Measurements from ENCODE around the gene SLC35E3. TPM values are rescaled to one million over a fixed set of nuclear protein-coding genes. Genes with fewer than 3 reads are reported as not detected.

SLC35E3 gene
- total RNA-seq, 1 donor from 2014 or later, result 2.0 TPM

DNA sequence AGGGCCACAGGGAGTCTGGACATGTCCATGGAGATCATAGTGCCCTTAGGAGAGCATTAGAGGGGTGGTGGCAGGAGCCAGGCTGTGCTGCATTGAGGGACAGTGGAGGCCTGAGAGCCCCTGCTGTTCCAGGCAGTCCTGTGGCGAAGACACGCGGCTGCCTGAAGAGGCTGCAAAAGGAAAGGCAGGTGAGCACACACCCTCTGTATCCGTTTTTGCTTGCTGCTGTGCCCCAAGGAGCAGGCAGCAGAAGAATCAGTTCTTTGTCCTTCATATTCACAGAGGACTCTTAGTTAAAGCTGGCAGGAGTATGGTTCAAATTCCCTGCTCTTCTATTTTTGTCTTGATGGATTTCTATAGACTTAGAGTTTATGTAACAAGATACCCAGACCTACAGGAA is 4.5 kb downstream of the SLC35E3 start:
- H3K9me3 ChIP-seq, result no peaks in the 10 kb centered on the region
- H3K27ac ChIP-seq, result no peak overlapping the region
- peaks cover 0 to 7% of the 10 kb centered on the region in 2 donors for H3K4me1 ChIP-seq
- no peaks in the 10 kb centered on the region for H3K27me3 ChIP-seq
- H3K36me3 ChIP-seq, result peaks cover 21 to 30% of the 10 kb centered on the region in 2 donors
- H3K4me3 ChIP-seq, result no peak overlapping the region
- no peak for DNase-seq (ENCODE audit: low spot score in 2 of 2)
- intact Hi-C loops (cut with DNase I), result no loop called here
- TF ChIP-seq, protein P1, sequence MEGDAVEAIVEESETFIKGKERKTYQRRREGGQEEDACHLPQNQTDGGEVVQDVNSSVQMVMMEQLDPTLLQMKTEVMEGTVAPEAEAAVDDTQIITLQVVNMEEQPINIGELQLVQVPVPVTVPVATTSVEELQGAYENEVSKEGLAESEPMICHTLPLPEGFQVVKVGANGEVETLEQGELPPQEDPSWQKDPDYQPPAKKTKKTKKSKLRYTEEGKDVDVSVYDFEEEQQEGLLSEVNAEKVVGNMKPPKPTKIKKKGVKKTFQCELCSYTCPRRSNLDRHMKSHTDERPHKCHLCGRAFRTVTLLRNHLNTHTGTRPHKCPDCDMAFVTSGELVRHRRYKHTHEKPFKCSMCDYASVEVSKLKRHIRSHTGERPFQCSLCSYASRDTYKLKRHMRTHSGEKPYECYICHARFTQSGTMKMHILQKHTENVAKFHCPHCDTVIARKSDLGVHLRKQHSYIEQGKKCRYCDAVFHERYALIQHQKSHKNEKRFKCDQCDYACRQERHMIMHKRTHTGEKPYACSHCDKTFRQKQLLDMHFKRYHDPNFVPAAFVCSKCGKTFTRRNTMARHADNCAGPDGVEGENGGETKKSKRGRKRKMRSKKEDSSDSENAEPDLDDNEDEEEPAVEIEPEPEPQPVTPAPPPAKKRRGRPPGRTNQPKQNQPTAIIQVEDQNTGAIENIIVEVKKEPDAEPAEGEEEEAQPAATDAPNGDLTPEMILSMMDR (IDR thresholded peaks at IDR 0.05), result no peak

DNA sequence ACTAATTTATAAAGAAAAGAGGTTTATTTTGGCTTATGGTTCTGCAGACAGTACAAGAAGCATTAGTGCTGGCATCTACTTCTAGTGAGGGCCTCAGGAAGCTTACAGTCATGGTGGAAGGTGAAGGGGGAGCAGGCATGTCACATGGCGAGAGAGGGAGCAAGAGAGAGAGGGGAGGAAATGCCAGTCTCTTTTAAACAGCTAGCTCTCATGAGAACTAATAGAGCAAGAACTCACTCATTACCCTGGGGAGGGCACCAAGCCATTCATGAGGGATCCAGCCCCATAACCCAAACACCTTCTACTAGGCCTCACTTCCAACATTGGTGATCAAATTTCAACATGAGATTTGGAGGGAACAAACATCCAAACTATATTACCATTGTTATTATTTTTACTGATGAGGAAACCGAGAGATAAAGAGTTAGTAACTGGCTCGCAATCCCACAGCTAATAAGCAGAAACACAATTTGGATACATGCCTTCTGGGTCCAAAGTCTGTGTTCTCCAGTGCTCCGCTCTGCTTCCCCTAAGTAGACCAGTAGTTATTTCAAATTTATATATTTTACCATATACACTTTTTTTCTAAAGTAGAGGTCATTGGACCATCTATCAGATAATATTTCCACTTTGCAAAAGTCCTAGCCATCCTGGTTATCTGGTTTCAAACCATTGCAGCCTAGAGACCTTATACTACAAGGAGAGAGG is 9.7 kb downstream of the SLC35E3 start:
- DNase-seq (ENCODE audit: low spot score in 2 of 2), result no peak
- peaks cover 36 to 54% of the 10 kb centered on the region in 2 donors for H3K36me3 ChIP-seq
- H3K9me3 ChIP-seq, result no peaks in the 10 kb centered on the region
- no peak overlapping the region for H3K27ac ChIP-seq
- H3K27me3 ChIP-seq, result no peaks in the 10 kb centered on the region
- TF ChIP-seq, protein P1 (IDR thresholded peaks at IDR 0.05), result no peak
- no peaks in the 10 kb centered on the region for H3K4me1 ChIP-seq
- intact Hi-C loops (cut with DNase I), result no loop called here
- no peak overlapping the region for H3K4me3 ChIP-seq

DNA sequence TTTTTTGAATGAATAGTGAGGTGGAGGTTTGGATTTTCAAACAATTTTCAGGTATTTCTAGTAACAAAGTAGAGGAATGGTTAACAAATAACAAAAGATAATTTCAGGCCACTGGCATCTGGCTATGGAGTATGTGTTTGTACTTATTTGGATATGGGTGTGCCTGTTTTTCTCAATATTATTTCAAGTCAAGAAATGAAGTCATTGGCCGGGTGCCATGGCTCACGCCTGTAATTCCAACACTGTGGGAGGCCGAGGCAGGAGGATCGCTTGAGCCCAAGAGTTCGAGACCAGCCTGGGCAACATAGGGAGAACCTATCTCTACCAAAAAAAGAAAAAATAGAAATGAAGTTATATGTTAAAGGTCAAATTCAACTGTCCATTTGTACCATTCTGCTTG is 13.9 kb downstream of the SLC35E3 start:
- Histone ChIP-seq H3K36me3 (peaks cover 26 to 69% of the 10 kb centered on the region in 2 donors), H3K4me1 (no peaks in the 10 kb centered on the region), H3K27ac (no peak overlapping the region), H3K9me3 (no peaks in the 10 kb centered on the region), H3K4me3 (no peak overlapping the region), H3K27me3 (no peaks in the 10 kb centered on the region)
- no peak for DNase-seq (ENCODE audit: low spot score in 2 of 2)
- intact Hi-C loops (cut with DNase I), result no loop called here
- TF ChIP-seq, protein P1 (IDR thresholded peaks at IDR 0.05), result no peak

DNA sequence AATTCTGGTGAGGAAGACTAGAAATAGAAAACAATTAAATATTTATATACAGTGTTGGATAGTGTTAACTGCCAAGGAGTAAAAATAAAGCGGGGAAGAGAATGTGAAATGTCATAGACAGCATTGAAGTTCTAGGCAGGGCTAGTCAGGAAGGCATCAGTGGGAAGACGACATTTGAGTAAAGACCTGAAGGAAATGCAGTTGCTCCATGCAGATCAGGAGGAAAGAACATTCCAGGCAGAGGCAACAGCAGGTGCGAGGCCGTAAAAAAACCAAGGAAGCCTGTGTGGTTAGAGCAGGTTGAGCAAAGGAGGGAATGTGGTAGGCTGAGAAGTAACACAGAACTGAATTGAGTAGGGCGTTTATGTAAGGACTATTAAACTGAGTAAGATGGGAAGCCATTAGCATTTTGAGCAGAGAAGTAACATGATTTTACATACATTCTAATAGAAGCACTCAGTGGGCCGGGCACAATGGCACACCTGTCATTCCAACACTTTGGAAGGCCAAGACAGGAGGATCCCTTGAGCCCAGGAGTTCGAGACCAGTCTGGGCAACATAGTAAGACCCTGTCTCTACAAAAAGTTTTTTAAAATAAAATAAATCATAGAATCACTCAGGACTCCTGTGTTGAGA is 14.9 kb downstream of the SLC35E3 start:
- H3K36me3 ChIP-seq, result peaks cover 18 to 65% of the 10 kb centered on the region in 2 donors
- no peaks in the 10 kb centered on the region for H3K27me3 ChIP-seq
- TF ChIP-seq, protein P1 (IDR thresholded peaks at IDR 0.05), result no peak
- no peaks in the 10 kb centered on the region for H3K9me3 ChIP-seq
- H3K4me3 ChIP-seq, result no peak overlapping the region
- H3K4me1 ChIP-seq, result no peaks in the 10 kb centered on the region
- DNase-seq (ENCODE audit: low spot score in 2 of 2), result no peak
- intact Hi-C loops (cut with DNase I), result no loop called here
- H3K27ac ChIP-seq, result no peak overlapping the region

DNA sequence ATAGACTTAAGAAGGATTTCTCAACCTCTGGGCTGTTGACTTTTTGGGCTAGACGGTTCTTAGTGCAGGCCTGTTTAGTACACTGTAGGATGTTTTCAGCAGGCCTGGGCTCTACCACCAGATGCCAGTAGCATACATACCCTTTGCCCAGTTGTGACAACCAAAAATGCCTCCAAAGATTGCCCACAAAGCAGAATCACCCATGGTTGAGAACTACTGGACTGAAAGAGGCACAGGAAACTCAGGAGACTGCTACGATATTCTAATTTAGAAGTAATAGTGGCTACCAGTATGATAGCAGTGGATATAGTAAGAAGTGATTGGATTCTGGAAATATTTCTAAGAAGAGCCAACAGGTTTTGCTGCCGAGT is 15.5 kb downstream of the SLC35E3 start:
- no peaks in the 10 kb centered on the region for H3K4me1 ChIP-seq
- intact Hi-C loops (cut with DNase I), result no loop called here
- no peak for DNase-seq (ENCODE audit: low spot score in 2 of 2)
- H3K4me3 ChIP-seq, result no peak overlapping the region
- no peak overlapping the region for H3K27ac ChIP-seq
- H3K27me3 ChIP-seq, result no peaks in the 10 kb centered on the region
- peaks cover 16 to 63% of the 10 kb centered on the region in 2 donors for H3K36me3 ChIP-seq
- H3K9me3 ChIP-seq, result no peaks in the 10 kb centered on the region
- TF ChIP-seq, protein P1 (IDR thresholded peaks at IDR 0.05), result no peak
